Progenitor cell of endocrine pancreas (in vitro differentiated cells): Measurements from ENCODE around the gene KIAA1549. TPM values are rescaled to one million over a fixed set of nuclear protein-coding genes. Genes with fewer than 3 reads are reported as not detected.

Source experiments
- DNase-seq: peaks from one replicate; pipeline ENCODE4 v3.0.0; 2021; ENCODE audit warnings: low spot score; ENCODE audit not compliant: unreplicated experiment
- H3K27ac Mint-ChIP-seq: 2 replicates; pipeline ENCODE4 v1.8.0; 2021; ENCODE audit warnings: mild to moderate bottlenecking, moderate library complexity, mixed read lengths
- H3K27me3 Mint-ChIP-seq: 2 replicates; pipeline ENCODE4 v1.8.0; 2021; ENCODE audit warnings: mixed read lengths
- H3K36me3 Mint-ChIP-seq: 2 replicates; pipeline ENCODE4 v1.8.0; 2022; ENCODE audit warnings: mixed read lengths; ENCODE audit not compliant: insufficient read depth
- H3K4me1 Mint-ChIP-seq: 2 replicates; pipeline ENCODE4 v1.8.0; 2021; ENCODE audit warnings: low read depth, mixed read lengths
- H3K4me3 Mint-ChIP-seq: 2 replicates; pipeline ENCODE4 v1.8.0; 2021; ENCODE audit warnings: low read depth, mild to moderate bottlenecking, moderate library complexity, mixed read lengths
- H3K9me3 Mint-ChIP-seq: 2 replicates; pipeline ENCODE4 v1.8.0; 2021; ENCODE audit warnings: low read depth, mixed read lengths
- total RNA-seq: library from RNA; stranded (reverse); gene quantifications from 2 replicates; pipeline ENCODE4 v1.2.1, GENCODE V29; 2021
- TF ChIP-seq, protein P1 (sequence below): fragments of 200-600 bp; sonication (generic); IDR thresholded peaks from one replicate; pipeline ENCODE4 v1.5.0; 2021; ENCODE audit warnings: antibody characterized with exemption, mild to moderate bottlenecking; ENCODE audit not compliant: unreplicated experiment

KIAA1549 gene
- total RNA-seq, 1 donor from 2014 or later, result 45.8 TPM

DNA sequence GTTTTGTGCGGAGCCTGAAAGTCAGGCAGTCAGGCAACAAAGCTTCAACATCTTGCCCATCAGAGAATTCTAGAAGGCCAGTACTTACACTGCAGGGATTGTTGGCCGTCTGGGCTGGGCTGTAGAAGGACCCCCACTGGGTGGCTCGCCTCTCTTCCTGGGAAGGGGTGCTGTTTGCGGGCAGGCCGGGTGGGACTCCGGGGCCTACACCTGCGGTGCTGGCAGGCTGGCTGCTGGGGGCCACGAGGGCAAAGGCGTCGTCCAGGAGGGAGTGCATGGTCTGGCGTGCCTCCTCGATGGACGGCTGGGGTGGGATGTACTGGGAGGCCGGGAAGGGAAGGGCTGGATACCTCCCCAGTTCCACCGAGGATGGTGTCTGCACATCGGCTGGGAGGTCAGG lies 120.1 kb downstream of the KIAA1549 start:
- H3K36me3 Mint-ChIP-seq, result peaks cover 52% of the 10 kb centered on the region
- no peak for DNase-seq
- H3K27me3 Mint-ChIP-seq, result no peaks in the 10 kb centered on the region
- no peak overlapping the region for H3K4me3 Mint-ChIP-seq
- peaks cover 8% of the 10 kb centered on the region for H3K9me3 Mint-ChIP-seq
- H3K27ac Mint-ChIP-seq, result peak overlapping the region; percentile 24
- TF ChIP-seq, protein P1, sequence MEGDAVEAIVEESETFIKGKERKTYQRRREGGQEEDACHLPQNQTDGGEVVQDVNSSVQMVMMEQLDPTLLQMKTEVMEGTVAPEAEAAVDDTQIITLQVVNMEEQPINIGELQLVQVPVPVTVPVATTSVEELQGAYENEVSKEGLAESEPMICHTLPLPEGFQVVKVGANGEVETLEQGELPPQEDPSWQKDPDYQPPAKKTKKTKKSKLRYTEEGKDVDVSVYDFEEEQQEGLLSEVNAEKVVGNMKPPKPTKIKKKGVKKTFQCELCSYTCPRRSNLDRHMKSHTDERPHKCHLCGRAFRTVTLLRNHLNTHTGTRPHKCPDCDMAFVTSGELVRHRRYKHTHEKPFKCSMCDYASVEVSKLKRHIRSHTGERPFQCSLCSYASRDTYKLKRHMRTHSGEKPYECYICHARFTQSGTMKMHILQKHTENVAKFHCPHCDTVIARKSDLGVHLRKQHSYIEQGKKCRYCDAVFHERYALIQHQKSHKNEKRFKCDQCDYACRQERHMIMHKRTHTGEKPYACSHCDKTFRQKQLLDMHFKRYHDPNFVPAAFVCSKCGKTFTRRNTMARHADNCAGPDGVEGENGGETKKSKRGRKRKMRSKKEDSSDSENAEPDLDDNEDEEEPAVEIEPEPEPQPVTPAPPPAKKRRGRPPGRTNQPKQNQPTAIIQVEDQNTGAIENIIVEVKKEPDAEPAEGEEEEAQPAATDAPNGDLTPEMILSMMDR, result no peak
- H3K4me1 Mint-ChIP-seq, result no peaks in the 10 kb centered on the region

DNA sequence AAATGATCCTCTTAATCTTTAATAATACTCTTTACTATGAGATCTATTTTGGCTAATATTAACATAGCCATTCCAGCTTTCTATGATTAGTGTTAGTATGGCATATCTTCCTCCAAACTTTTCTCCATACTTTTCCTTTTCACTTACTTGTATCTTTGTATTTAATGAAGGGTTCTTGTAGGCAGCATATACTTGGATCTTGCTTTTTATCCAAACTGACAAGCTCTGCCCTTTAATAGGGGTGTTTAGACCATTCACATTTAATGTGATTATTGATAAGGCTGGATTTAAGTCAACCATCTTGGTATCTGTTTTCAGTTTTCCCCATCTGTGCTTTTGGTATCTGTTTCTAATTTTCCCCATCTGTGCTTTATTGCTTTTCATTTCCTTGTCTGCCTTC lies 123.5 kb downstream of the KIAA1549 start:
- Mint-ChIP-seq H3K27me3 (no peaks in the 10 kb centered on the region), H3K4me1 (no peaks in the 10 kb centered on the region), H3K9me3 (peaks cover 8% of the 10 kb centered on the region), H3K4me3 (no peak overlapping the region), H3K27ac (no peak overlapping the region), H3K36me3 (peaks cover 51% of the 10 kb centered on the region)
- TF ChIP-seq, protein P1, result no peak
- DNase-seq, result no peak

DNA sequence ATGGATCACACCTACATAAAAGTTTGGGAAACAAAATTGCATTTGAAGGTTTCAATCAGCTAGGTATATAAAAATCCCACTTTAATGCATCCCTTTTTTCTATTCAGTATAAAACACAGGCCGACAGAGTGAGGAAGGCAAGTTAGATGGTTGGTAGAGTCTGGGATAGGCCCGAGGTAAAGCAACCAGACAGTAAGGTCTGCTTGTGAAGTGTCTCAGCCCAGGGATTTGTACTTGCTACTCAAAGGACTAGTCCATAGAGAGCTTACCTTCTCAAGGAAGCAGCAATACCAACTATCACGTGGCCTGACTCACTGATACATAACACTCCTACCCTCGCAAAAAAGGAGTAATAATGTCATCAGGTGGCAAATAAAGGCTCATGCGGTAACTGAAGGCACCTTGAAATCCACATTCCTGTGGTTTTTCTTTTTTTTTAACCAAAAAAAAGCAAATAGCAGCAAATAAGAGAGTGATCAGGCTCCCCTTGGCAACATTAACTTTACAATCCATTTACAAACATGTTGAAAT lies 127.0 kb downstream of the KIAA1549 start:
- H3K4me1 Mint-ChIP-seq, result no peaks in the 10 kb centered on the region
- no peak overlapping the region for H3K27ac Mint-ChIP-seq
- peaks cover 55% of the 10 kb centered on the region for H3K36me3 Mint-ChIP-seq

DNA sequence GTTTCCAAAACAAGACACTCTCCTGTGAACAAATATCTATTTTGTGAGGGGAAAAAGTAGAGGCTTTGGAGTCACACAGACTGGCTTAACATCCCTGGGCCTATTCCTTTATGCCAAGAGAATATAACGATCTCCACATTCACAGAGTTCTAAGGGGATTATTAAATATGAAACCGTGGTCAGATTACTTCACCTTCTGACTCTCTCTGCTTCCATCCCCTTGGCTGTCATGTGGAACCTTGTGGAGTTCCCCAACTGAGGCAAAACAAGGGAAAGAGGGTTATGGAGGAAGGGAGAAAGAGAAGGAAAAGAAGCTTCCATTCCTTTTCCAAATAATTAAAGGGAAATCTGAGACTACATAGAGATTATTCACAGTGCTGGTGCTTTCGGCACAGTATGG lies 127.7 kb downstream of the KIAA1549 start:
- TF ChIP-seq, protein P1, result no peak
- Mint-ChIP-seq H3K27me3 (no peaks in the 10 kb centered on the region), H3K36me3 (peaks cover 53% of the 10 kb centered on the region), H3K4me3 (no peak overlapping the region), H3K9me3 (peaks cover 12% of the 10 kb centered on the region), H3K27ac (no peak overlapping the region), H3K4me1 (no peaks in the 10 kb centered on the region)
- DNase-seq, result no peak

More for the DNA sequence above, 127.0 kb downstream of the KIAA1549 start:
- H3K4me3 Mint-ChIP-seq, result no peak overlapping the region
- TF ChIP-seq, protein P1, result no peak
- no peak for DNase-seq
- H3K9me3 Mint-ChIP-seq, result peaks cover 12% of the 10 kb centered on the region
- no peaks in the 10 kb centered on the region for H3K27me3 Mint-ChIP-seq

DNA sequence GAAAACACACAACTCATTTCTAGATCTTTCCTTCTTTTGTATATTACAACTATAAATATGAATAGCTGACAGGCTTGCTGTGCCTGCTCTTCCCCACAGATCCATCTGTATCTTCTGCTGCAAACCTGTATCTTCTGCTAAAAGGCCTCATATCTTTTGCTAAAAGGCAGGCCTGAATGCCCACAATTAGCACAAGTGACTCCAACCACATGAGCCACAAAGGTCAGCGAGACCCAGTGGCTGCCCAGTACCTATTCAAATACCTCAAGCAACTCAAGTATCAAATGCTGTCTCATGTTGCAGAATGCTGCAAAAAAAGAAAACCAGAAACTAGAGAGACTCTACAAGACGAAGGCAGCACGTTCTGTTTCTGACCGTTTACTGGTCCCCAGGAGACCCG lies 128.7 kb downstream of the KIAA1549 start:
- H3K4me1 Mint-ChIP-seq, result no peaks in the 10 kb centered on the region
- H3K4me3 Mint-ChIP-seq, result no peak overlapping the region
- H3K27me3 Mint-ChIP-seq, result no peaks in the 10 kb centered on the region
- H3K36me3 Mint-ChIP-seq, result peaks cover 47% of the 10 kb centered on the region
- peaks cover 5% of the 10 kb centered on the region for H3K9me3 Mint-ChIP-seq
- no peak for DNase-seq
- H3K27ac Mint-ChIP-seq, result no peak overlapping the region
- TF ChIP-seq, protein P1, result no peak
